Upper lobe of left lung (tissue), 4 donors: Measurements from ENCODE around the gene ALPG.

ENCODE experiments used
- POLR2A ChIP-seq, 4 donors: fragments of 450-650 bp; IDR thresholded peaks; one replicate each; pipeline ENCODE4 v1.5.1; 2016 to 2017; ENCODE audit warnings: antibody characterized with exemption in 4 of 4, mild to moderate bottlenecking in 2 of 4
- TF ChIP-seq, protein P1 (sequence below), 6 experiments: fragments of 450-650 bp in 4 of 6; fragments of 200-600 bp in 2 of 6; sonication (generic) in 2 of 6; IDR thresholded peaks; one replicate each; pipeline ENCODE4 v1.5.1; 2016 to 2019; ENCODE audit warnings: antibody characterized with exemption in 6 of 6

DNA sequence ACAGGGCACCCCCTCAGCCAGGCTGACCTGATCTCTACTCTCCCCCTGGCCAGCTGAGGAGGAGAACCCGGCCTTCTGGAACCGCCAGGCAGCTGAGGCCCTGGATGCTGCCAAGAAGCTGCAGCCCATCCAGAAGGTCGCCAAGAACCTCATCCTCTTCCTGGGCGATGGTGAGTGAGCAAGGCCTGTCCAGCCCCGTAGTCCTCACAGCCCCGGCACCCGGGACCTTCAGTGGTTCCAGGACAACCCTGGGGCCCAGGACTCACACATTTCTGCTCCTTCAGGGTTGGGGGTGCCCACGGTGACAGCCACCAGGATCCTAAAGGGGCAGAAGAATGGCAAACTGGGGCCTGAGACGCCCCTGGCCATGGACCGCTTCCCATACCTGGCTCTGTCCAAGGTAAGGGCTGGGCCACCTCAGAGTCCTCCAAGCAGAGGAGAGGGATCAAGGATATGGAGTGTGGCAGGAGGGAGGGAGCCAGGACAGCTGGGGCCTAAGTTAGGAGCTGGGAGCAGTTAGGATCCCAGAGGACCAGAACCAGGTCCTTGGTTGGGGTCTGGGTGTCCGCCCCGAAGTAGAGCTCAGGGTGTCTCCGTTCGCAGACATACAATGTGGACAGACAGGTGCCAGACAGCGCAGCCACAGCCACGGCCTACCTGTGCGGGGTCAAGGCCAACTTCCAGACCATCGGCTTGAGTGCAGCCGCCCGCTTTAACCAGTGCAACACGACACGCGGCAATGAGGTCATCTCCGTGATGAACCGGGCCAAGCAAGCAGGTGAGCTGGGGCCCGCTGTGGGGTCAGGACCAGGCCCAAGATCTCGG, 49.9 kb downstream of the ALPG start:
- TF ChIP-seq, protein P1, sequence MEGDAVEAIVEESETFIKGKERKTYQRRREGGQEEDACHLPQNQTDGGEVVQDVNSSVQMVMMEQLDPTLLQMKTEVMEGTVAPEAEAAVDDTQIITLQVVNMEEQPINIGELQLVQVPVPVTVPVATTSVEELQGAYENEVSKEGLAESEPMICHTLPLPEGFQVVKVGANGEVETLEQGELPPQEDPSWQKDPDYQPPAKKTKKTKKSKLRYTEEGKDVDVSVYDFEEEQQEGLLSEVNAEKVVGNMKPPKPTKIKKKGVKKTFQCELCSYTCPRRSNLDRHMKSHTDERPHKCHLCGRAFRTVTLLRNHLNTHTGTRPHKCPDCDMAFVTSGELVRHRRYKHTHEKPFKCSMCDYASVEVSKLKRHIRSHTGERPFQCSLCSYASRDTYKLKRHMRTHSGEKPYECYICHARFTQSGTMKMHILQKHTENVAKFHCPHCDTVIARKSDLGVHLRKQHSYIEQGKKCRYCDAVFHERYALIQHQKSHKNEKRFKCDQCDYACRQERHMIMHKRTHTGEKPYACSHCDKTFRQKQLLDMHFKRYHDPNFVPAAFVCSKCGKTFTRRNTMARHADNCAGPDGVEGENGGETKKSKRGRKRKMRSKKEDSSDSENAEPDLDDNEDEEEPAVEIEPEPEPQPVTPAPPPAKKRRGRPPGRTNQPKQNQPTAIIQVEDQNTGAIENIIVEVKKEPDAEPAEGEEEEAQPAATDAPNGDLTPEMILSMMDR (IDR thresholded peaks at IDR 0.05), result no peak
- TF ChIP-seq POLR2A (IDR thresholded peaks at IDR 0.05), result no peak
